NOMO-1 treated with DMSO at 0.1 percent for 48 hours (cell line): ENCODE data around the gene ZP4.
A peak's percentile ranks its signal among the peaks of the same experiment; 100 is the strongest.
"Not testable (repeated sequence)": the region's sequence is repeated elsewhere in the genome, so short reads cannot be mapped to it uniquely, and the experiment has no call there.

Source experiments
- DNase-seq: peaks from one replicate; lab custom pipeline; 2025; ENCODE audit not compliant: unreplicated experiment; lab: John Stamatoyannopoulos, UW

Gene ZP4

GRCh38 chr1:237878406-237878805 lies 12.3 kb downstream of the ZP4 start:
- no peak for DNase-seq

GRCh38 chr1:237877631-237878030 lies 13.1 kb downstream of the ZP4 start:
- DNase-seq: no peak

DNA sequence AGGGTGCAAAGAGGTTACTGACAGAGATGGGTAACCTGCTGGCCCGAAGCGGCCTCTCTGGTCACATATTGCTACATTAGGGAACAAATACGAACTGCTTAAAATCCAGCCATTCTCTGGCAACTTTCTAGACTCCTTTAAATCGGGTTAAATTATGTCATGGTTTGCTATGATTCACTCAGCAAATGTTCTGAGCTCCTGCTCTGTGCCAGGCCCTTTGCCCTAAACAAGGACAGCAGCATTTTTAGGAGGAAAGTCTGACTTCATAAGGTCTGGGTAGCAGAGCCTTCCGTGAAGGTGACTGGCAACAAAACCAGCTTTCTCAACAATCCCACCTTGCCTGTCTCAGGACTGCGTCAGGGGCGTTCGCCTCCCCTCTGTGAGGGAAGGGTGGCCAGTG lies 15.4 kb downstream of the ZP4 start:
- DNase-seq: no peak

DNA sequence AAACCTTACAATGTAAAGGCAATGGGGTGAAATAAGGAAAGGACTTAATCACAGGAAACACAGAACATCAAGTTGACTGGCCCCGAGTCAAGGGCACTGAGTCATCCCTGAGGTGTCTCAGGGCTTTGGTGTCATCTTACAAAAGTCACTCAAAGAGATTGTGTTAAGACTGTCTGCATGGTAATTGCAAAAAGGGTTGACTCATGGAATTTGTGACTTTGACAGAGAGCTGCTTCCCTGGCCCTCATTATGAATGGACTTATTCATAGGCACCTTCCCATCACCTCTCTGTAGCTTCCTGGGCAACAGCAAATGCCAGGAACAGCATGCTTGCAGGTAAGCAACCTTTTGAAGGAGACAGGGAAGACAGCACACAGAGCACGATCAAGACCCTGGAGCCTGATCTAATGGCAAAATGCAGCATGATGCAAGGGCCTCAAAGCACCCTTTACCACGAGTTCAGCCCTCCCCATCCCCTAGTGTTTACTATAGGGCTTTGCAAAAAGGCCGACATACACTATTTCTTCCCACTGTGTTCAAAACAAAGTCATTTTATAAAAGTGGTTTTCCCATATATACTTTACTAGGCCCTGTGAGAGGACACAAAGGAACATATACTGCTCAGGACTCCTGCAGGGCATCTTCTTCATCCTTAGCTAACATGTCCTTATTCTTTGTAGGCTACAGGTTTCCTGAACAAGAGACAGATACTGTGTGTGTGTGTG lies 17.1 kb downstream of the ZP4 start:
- DNase-seq: peak; percentile 28

- no peak for DNase-seq
Observed at GRCh38 chr1:237868817-237869600, 21.7 kb downstream of the ZP4 start.

GRCh38 chr1:237867380-237867888 lies 23.3 kb downstream of the ZP4 start:
- no peak for DNase-seq

DNA sequence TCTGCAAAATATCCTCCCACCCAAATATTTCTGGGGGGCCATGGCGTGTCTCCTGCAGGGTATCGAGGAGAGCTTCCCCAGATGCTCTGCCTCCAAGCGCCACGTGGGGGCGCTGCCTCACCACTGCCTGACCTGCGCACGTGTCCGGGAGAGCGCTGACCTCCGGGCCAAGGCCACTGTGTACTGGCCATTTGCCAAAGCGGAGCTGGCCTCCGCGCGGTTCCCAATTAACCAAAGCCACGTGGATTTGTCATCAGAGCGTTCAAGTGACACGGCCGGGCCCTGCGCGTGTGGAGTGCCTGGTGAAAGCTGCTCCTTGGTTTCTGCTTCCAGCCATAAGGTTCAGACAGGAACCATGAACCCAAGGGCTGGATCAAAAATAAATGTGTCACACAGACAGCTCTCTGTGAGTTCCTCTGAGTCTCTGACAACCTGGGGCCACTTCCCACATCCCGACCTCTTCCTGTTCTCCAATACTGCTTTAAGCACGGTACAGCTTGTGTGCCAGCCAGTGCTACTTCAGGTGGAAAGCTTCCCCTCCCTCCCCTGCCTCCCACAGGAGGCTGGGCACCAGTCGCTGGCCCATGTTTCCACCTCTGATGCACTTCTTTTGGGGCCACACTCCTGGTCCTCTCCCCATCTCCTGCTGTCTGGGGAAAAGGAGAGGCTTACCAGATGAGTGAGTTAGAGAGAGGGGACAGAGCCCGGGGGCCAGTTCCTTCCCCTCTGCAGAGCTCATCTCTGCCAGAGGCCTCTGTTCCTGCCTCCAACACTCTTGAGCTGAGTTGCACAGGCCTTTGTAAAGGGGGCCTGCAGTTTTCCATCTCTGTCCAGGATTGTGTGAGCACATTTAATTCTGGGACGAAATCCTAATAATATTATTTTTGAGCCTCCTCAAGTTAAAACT lies 26.1 kb downstream of the ZP4 start:
- DNase-seq: peak; percentile 55

DNA sequence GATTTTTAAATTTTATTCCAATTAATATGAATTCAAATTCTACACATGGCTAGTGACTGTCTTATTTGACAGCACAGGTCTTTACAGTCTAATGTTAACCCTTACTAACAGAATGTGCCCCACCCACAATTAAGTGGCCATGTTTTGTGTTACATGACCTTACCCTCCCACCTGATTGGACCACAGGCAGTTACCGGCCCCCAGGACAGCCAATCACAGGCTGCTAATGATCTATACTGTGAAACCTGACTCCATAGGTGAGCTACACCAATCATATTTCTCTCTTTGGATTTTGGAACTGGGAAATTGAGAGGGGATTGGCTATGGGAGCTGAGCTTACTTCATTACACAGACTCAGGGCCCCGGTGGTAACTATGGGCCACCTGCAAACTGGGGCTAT lies 27.5 kb downstream of the ZP4 start:
- DNase-seq: no peak

GRCh38 chr1:237861944-237862343 lies 28.8 kb downstream of the ZP4 start:
- peak; percentile 59 for DNase-seq

GRCh38 chr1:237858992-237859391 lies 31.7 kb downstream of the ZP4 start:
- DNase-seq: no peak

GRCh38 chr1:237857455-237857854 lies 33.3 kb downstream of the ZP4 start:
- no peak for DNase-seq

- DNase-seq: no peak
Observed at GRCh38 chr1:237852342-237852741, 38.4 kb downstream of the ZP4 start.

DNA sequence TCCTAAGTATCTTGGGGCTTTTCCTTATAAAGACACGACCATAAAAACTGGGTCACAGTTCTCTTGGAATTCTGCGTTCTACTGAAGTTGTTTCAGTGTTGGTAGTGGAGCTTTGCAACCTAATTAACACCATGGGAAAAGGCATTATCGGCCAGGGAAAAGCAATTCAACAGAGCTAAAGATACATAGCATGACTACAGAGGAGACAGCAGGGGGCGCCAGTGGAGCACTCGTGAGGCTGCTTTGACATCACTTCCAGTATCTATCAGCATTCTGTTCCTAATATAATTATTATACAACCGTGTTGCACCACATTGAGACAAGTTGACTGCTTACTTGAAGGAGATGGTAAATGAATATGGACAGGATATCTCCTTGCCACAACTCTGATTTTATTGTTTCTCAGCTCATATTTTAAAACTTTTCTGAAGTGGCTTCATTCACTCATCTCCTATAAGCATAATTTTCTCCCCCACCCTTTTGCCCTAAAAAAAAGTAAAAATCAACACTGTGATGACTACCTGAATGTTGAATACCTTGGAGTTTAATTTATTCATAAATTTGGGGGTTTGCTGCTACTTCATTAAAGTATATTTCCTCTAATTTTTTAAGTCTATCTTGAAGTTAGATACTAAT lies 39.4 kb downstream of the ZP4 start:
- DNase-seq: peak; percentile 63

GRCh38 chr1:237843516-237843915 lies 47.2 kb downstream of the ZP4 start:
- DNase-seq: not testable (repeated sequence)

GRCh38 chr1:237841485-237841884 lies 49.2 kb downstream of the ZP4 start:
- no peak for DNase-seq

GRCh38 chr1:237838904-237839534 lies 51.7 kb downstream of the ZP4 start:
- no peak for DNase-seq

- no peak for DNase-seq
Observed at GRCh38 chr1:237838320-237838719, 52.4 kb downstream of the ZP4 start.

GRCh38 chr1:237834461-237834860 lies 56.3 kb downstream of the ZP4 start:
- no peak for DNase-seq

DNA sequence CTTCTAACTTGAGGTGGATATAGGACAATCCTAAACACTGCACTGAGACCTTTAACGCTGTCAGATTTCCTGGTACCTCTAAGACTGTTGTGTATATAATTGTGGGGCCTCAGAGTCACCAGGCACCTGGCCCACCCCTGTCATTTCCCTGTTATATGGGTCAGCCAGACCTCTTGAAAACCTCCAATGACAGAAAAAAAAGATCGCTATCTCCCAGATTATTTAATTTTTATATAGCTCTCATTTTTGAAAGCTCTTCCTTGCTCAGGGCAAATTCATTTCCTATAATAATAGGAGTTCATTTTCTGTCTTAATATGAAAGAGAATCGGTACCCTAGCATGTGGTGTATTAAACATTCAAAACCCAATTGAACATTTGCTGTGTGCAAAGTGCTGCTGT lies 56.7 kb downstream of the ZP4 start:
- no peak for DNase-seq

- DNase-seq: no peak
Observed at GRCh38 chr1:237832858-237833257, 57.9 kb downstream of the ZP4 start.
